ENCODE data around the gene TPRN. TPM values are rescaled to one million over a fixed set of nuclear protein-coding genes. Genes with fewer than 3 reads are reported as not detected.

TPRN gene
- total RNA-seq, 2 donors from 2014 or later: 7.6 to 11.4 TPM

DNA sequence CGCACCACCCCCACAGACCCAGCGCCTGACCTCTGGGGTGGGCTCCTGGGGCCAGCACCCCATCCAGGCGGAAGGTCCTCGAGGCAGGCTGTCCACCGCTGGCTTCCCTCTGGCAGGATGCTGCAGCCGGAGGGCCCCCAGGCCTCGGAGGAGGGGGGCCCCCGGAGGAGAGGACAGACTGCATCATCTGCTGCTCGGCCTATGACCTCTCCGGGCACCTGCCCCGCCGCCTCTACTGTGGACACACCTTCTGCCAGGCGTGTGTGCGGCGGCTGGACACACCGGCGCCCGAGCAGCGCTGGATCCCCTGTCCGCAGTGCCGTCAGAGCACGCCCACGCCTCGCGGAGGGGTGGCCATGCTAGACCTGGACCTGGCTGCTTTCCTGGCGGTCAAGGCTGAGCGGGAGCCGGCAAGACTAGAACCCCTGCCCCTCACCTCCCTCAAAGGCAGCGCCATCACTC, 28.0 kb upstream of the TPRN start:
- intact Hi-C loops (cut with DNase I): loop anchor here in 1 of 2 donors (5.0 kb wide), 1 partner anchor 106 kb away; no protein-coding TSS in a partner anchor
- ATAC-seq (no peak), DNase-seq (no peak)

DNA sequence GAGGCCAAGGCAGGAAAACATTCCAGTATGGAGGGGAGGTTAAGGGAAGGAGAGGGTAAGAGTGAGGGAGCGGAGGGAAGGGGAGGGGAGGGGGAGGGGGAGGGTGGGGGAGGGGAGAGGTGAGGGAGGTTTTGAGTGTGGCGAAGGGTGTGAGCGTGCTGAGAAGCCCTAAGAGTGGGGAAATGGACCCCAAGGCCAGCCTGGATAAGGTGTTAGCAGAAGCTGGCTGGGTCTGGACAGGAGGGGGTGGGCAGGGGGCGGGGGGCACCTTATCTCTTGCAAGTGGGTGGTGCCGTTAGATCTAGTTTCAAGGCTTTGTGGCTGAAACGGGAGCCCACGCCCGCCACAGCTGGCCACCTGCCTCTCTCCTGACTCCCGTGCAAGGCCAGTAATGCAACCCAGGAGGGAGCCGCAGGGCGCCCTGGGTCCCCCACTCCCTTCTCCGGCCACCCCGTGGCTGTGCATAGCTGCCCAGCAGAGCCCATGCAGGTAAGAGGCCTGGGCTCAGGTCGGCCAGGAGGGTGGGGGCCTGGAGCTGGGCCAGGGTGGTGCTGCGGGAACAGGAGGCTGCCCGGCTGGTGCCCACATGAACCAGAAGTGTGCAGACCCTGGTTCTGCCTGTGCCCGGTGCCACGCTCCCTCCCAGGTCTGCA, 27.4 kb upstream of the TPRN start:
- intact Hi-C loops (cut with DNase I): loop anchor here in 1 of 2 donors (5.0 kb wide), 1 partner anchor 106 kb away; no protein-coding TSS in a partner anchor
- no peak for DNase-seq

DNA sequence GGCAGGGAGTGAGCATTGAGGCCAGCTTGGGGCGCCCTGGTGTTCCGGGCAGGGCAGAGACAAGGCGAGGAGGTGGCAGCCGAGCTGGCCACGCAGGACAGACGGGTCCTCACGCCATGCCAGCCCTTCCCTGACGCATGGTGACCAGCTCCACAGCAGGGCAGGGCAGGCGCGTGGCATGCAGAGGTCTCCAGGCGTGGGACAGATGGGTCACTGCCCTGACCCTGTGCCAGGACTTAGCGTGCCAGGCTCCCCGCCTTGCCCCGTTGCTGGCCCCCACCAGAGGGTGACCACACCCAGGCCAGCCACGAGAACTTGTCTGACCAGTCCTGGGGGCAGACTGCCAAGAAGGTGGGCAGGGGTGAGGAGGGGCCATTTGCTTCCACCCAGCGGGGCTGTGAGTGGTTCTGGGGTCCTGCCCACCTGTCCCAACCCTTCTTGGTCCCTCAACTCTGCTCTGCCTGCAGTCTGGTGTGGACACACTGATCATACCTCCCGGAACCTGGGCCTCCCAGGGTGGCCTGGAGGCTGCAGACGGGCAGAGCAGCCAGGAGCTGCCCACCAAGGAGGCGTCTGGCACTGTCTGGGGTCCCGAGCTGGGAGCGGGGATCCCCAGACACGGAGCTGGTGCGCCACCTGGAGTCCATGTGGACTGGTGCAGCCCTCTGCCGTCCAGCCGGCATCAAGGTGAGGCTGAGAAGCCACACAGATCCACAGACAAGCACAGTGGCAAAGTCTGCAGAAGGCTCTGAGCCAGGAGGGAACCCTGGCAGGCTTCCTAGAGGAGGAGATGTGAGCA, 26.7 kb upstream of the TPRN start, which contains the start of gene RNF224:
TSS of gene RNF224 (plus strand) at position 449 of the 799 bp plus-strand sequence. CDS start 834 bp downstream, outside the sequence.
- intact Hi-C loops (cut with DNase I): loop anchor here in 1 of 2 donors (5.0 kb wide), 1 partner anchor 105 kb away; no protein-coding TSS in a partner anchor
- ATAC-seq (peak; percentile 14 to 44), DNase-seq (peak; percentile 81)

More for the DNA sequence above, 27.4 kb upstream of the TPRN start:
- ATAC-seq: no peak

DNA sequence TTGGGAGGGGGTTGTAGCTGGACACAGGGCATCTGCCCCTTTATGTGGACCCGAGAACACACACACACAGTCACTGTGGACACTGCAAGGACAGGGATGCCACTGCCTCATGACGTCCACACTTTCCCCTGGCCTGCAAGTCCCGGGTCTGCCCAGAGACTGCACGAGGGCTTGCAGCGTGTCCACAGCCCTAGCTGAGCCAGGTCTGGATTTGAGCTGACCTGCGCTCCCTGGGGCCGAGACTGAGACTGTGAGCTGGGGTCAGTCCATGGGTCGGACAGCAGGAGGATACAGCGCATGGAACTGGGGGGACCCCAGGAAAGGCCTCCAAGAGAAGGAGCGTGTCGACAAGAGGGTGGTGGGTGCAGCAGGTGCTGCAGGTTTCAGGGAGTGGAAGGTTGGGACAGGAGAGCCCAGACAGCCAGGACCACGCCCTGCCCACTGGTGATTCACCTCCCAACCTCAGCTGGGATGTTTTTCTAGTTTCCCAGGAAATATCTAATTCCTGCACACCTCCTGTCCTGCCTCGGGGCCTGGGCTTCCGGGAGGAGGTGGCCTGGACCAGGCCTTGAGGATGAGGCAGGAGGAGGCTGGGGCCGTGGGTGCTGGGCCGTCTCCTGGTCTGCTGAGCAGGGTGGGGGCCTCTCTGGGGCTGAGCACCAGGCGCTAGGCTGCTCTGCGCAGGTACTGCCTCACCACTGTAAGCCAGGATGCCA, 26.0 kb upstream of the TPRN start:
- intact Hi-C loops (cut with DNase I): loop anchor here in 1 of 2 donors (5.0 kb wide), 1 partner anchor 104 kb away; no protein-coding TSS in a partner anchor
- DNase-seq: no peak

DNA sequence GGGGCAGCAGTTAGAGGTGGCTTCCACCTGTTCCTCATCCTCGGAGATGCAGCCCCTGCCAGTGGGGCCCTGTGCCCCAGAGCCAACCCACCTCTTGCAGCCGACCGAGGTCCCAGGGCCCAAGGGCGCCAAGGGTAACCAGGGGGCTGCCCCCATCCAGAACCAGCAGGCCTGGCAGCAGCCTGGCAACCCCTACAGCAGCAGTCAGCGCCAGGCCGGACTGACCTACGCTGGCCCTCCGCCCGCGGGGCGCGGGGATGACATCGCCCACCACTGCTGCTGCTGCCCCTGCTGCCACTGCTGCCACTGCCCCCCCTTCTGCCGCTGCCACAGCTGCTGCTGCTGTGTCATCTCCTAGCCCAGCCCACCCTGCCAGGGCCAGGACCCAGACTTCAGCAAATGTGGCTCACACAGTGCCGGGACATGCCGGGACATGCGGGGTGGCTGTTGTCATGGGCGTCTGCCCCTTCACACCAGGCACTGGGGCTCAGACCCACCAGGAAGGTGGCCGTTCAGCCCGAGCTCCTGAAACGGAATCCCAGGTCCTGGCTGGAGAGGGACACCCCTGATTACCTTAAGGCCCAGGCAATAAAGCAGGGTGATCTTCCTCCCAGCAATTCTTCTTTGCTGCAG, 25.3 kb upstream of the TPRN start:
- ATAC-seq (no peak), DNase-seq (no peak)
- intact Hi-C loops (cut with DNase I): loop anchor here in 1 of 2 donors (5.0 kb wide), 1 partner anchor 104 kb away; no protein-coding TSS in a partner anchor

More for the DNA sequence above, 26.0 kb upstream of the TPRN start:
- ATAC-seq: no peak

DNA sequence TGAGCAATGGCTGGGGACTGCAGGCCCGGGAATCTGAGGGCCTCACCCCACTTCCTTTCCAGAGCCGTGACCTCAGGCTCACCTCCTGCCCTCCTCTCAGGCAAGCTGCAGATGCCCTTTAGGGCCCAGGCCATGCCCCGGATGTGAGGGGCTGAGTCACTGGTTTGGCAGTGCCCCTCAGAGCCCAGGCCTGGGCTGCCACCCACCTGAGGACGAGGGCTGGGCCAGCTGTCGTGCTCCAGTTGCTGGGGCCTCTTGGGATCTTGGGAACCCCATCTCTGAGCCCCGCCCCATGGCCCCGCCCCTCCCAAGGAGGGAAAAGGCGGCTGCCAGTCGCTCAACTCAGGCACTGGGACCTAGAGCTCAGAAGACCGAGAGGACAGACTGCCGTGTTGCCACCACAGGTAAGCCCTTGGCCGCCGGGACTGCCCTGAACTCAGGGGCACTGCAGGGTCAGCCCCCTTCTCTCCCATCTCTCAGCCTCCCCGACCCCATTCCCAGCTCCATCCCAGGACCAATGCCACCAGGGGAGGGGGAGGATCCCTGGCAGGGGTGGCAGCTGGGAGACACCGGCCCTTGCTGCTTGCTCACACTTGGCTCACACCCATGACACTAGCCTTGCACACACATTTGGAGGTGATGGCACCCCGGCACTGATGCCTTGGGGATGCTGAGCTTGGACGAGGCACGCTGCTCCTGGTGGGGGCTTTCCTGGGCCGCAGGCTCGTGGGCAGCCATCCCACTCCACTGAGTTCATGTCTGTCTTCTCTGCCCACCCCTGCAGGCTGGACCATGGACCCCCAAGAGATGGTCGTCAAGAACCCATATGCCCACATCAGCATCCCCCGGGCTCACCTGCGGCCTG, 24.5 kb upstream of the TPRN start, which contains the start of gene CYSRT1:
TSS of gene CYSRT1 (plus strand) at position 345 of the 865 bp plus-strand sequence. CDS start at position 793, 448 bp downstream.
- DNase-seq (no peak), ATAC-seq (no peak)
- intact Hi-C loops (cut with DNase I): loop anchor here in 1 of 2 donors (5.0 kb wide), 1 partner anchor 103 kb away; no protein-coding TSS in a partner anchor

DNA sequence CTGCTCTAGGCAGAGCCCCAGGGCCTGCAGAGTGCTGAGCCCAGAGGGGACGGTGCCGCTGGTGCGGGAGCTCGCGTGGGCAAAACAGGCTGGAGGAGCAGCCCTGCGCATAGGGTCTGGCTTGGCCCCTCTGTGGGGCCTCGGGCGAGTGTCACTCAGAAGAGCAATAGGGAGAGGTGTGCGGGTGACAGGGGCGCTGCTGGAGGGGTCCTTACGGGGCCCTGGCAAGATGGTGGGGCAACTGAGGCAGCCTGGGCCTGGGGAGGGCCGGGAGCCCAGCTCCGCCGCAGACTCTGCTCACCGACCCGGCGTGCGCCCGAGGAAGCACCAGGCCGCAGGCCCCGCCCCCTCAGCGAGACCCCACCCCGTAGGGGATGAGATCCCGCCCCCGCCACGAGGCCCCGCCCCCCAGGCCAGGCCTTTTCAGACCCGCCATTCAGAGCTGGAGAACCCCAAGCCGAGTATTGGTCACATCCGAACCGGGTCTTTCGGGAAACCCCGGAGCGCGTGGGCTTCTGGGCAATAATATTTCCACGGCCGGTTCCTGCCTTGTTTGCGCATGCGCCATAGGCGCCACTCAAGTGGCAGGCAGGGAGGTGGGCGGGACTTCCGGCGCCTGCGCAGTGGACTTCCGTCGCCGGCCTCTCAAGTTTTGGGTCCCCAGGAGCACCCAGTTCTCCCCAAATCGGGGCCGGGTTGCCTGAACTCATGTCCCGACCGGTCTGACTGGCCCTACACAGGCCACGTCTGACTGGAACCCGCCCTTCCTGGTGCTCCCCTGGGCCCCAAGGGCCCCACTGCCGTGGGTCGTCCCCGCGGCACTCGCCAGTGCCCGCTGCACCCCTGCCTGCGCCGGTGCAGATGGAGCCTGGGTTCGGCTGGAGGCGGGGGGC, 22.8 kb upstream of the TPRN start:
- intact Hi-C loops (cut with DNase I): no loop called here
- ATAC-seq (peak; percentile 93 to 95), DNase-seq (peak; percentile 99)

DNA sequence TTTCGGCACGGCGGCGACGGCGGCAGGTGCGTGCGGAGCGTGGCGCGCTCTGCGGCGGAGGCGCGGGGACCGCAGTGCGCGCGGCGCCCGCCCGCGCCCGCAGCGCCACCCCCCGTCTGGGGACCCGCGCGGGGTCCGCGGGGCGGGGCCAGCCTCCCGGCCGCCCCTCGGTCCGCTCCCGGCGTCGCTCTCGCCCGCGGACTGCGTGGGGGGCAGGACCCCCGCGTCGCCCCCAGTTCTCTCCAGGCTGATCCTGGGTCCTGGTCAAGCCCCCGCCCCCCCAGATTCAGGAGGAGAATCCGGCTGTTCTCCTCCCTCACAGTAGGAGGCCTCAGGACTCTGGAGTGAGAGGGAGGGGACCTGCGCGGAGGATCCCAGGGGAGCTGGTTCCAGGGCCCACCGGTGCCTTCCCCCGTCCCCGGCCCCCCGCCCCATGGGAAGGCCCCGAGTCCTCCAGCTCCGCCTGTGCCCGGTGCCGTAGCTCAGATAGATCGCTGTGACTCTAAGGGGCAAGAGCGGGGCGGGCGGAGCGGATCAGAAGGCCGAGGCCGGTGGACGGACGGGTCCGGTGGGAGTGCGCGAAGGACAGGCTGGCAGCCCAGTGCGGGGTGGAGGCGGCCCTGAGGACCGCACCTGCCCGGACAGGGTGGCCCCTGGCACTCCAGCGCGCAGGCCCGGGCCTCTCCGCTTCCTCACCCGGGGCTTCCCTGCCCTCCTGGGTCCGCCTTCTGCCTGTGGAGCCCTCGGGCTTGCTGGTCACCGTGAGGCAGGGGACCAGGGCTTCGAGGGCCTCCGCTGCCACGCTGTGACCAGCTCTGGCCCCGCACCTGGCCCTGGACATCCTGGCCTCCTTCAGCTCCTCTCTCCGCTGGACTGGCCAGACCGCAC, 21.9 kb upstream of the TPRN start, which contains the start of gene RNF208:
TSS of gene RNF208 (minus strand) at position 51 of the 888 bp plus-strand sequence. CDS start 1,028 bp downstream, outside the sequence.
- DNase-seq (no peak), ATAC-seq (peak; percentile 4 to 12)
- intact Hi-C loops (cut with DNase I): no loop called here

DNA sequence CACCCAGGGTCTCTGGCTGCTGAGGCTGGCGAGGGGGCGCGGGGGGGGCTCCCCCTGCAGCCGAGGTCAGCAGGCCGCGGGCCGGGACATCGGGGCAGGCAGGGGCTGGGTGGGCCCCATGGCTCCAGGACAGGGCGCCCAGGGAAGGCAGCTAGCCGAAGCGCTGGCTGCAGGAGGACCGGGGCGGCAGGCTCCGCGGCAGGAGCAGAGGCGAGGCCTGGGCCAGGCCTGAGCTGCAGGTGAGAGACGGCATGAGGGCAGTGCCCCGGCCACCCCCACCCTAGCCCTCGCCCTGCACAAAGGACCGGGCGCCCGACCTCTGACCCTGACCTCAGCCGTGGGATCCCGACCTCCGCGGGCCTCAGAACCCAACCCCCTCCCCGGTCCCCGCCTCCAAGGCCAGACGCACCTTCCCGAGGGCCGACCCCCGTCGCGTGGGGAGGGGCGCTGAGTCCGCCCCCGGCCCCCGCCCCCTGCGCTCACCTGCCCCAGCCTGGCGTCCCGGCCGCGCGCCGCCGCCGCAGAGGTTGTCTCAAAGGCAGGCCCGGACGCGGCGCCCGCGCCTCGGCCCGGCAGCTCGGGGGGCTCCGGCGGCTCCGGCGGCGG, 21.1 kb upstream of the TPRN start:
- no peak for ATAC-seq
- DNase-seq: no peak
- intact Hi-C loops (cut with DNase I): no loop called here

DNA sequence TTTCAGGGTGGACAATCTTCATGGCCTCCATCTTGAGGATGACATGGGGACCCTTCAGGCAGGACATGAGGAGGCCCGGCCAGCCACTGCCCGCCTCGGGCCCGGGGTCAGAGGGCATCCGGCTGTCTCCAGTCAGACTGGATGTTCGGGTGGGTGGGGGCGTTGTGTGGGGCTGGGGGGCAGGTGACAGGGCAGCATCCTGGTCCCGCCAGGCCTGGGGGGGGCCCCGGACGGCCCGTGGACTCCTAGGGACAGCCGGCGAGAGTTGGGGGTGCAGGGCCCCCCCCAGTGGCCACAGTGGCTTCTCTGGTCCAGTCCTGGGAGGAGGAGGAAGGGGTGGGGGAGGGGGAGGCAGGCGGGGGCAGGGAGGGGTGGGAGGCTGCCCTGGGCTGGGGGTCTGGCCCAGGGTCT, 20.6 kb upstream of the TPRN start:
- no peak for ATAC-seq
- DNase-seq: no peak
- intact Hi-C loops (cut with DNase I): no loop called here

DNA sequence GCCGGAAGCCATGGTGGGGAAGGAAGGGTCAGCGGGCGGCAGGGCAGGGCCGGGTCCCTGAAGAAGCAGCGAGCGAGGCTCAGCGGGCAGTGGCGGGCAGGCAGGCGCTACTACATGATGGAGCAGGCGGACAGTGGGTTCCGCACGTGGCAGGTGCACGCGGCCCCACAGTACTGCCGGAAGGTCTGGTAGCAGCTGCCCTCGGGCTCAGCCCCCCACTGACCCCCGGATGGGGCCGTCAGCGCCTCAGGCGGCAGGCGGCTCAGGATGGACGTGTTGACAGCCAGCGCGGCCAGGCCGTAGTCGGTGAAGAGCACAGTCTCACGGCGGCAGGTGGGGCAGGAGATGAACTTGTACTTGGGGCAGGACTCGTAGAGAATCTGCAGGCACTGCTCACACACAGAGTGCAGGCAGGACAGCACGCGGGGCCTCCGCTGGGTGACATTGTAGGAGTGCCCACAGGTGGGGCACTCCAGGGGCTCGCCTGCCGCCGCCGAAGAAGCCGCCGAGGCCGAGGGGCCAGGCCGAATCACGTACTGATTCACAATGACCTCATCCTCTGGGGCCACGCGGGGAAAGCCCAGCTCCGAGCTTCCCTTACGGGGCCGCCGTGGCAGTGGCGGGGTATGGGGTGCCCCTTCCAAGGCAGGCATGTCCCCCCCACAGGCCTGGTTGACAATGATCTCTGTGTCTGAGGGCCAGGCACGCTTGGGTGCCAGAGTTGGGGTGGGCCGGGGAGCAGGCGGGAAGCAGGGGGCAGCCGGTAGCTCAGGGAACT, 20.0 kb upstream of the TPRN start:
- DNase-seq (no peak), ATAC-seq (no peak)
- intact Hi-C loops (cut with DNase I): no loop called here

DNA sequence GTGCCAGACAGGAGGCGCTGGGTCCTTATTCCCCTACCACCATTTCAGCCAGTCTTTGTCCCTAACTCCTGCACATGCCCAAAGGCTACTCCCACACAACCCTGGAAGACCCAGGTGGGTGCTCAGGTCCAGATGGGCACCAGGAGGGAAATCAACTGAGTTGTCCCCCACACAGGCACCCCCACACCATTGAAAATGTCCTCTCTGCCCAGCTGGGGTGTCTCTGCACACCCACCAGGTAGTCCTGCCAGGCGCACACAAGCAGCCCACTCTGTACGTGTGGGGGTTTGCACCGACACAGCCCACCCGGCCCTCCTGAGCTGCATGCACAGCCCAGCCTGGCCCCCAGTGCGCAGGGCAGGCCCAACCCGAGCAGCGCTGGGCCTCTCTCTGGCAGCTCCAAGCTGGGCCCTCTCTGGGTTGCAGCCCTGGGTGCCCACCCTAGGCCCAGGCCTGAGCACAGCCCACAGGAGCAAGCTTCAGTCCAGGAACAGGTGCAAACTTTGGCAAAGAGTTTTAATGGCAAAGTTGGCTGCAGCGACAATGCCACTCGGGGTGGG, 19.3 kb upstream of the TPRN start:
- intact Hi-C loops (cut with DNase I): no loop called here
- ATAC-seq (no peak), DNase-seq (no peak)

DNA sequence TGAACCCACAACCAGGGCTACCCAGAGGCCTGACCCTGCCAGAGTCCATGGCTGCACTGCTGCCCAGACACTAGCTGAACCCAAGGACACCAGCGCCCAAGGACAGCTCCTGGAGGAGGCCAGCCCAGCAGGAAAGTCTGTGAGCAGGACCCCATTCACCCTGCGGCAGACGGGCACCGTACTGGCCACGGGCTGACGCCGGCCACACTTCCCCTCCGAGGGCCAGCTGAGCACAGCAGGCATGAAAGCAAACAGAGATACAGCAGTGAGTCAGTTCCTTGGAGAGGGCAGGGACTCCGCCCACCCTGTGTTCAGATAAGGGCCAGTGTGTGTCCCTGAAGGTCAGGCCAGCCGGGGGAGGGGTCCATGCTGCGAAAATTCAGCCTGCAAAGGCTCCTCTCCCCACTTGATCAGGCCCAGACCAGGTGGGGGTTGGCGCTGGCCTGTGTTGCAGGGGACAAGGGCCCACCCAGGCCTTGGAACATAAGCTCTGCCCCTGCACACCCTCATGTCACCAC, 18.3 kb upstream of the TPRN start:
- intact Hi-C loops (cut with DNase I): no loop called here
- ATAC-seq: peak in 1 of 2 donors; percentile 5
- DNase-seq: no peak

DNA sequence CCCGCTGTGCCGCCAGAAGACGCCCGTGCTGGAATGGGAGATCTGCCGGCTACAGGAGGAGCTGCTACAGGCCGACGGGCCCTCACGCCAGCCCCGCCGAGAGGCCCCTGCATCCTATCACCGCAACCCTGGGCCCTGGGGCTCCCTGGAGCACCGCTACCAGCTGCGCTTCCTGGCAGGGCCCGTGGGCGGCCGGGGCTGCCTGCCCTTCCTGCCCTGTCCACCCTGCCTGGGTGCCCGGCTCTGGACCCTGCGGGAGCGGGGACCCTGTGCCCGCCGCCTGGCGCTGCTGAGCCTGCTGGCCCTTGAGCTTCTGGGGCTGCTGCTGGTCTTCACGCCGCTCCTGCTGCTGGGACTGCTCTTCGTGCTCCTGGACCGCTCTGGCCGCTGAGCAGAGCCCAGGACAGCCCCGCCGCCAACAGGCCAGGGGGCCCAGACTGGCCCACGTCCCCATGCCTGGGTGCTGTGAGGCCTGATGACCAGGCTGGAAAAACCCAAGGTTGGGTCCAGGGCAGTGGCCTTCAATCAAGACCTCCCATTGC, 17.7 kb upstream of the TPRN start:
- intact Hi-C loops (cut with DNase I): no loop called here
- ATAC-seq: no peak
- no peak for DNase-seq
